Stimulated activated CD4-positive, alpha-beta T cell treated with anti-CD3 and anti-CD28 coated beads, Interleukin-15, amount 100 ng/mL, for 48 hours (primary cell): ENCODE results near the gene CEACAM16.
A peak's percentile ranks its signal among the peaks of the same experiment; 100 is the strongest.

ENCODE experiments used
- DNase-seq, 2 donors: peaks; one replicate each; pipeline ENCODE4 v3.0.0-alpha.2; 2020; ENCODE audit warnings: low read depth in 2 of 2

The CEACAM16 gene

GRCh38 chr19:44723952-44724319 is 25.0 kb downstream of the CEACAM16 start:
- peak; percentile 61 to 67 for DNase-seq

DNA sequence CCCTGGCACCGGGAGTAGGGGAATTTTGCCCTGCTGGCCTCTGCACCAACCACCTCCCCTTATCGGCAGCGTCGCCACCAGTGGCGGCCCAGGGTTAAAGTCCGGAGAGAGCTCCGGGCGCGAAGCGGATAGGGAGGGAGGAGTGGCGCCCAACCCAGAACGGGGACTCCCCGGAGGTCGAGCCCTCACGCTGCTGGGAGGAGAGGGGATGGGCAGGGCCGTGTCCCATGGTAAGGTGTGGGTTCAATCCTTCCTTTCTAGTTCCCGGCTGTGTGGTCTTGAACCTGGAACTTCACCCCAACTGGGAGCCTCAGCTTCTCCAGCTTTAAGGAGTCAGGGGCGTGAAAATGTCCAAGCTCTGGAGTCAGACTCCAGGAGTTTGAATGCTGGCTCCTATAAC is 26.3 kb downstream of the CEACAM16 start:
- DNase-seq: no peak

GRCh38 chr19:44725684-44726083 is 26.7 kb downstream of the CEACAM16 start:
- DNase-seq: no peak

- DNase-seq: no peak
Measured at GRCh38 chr19:44726465-44726864, 27.5 kb downstream of the CEACAM16 start.

DNA sequence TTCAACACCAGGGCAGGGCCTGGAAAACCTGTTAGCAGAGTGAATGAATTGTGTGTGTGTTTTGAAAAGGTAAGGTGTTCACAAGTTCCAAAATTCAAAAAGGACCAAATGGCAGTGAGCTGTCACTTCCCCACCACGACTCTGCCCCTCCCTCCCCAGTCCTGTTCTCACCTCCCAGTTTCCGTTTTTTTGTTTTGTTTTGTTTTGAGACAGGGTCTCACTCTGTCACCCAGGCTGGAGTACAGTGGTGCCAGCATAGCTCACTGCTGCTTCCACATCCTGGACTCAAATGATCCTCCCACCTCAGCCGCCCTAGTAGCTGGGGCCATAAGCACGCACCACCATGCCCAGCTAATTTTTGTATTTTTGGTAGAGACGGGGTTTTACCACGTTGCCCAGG is 29.2 kb downstream of the CEACAM16 start:
- no peak for DNase-seq

DNA sequence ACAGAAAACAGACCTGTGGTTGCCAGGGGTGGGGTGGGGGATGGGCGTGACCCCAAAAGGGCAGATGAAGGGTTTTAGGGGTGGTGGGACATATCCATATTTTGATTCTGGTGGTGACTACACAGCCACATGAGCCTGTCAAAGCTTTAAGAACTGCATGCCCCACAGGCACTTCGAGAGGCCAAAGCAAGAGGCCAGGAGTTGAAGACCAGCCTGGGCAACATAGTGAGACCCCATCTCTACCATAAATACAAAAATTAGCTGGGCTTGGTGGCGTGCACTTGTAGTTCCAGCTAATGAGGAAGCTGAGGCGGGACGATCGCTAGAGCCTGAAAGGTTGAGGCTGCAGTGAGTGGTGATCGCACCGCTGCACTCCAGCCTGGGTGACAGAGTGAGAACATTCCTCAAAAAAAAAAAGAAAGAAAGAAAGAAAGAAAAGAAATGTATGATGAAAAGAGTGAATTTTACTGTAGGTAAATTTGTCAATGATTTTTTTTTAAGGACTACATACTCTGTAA is 30.6 kb downstream of the CEACAM16 start:
- no peak for DNase-seq

DNA sequence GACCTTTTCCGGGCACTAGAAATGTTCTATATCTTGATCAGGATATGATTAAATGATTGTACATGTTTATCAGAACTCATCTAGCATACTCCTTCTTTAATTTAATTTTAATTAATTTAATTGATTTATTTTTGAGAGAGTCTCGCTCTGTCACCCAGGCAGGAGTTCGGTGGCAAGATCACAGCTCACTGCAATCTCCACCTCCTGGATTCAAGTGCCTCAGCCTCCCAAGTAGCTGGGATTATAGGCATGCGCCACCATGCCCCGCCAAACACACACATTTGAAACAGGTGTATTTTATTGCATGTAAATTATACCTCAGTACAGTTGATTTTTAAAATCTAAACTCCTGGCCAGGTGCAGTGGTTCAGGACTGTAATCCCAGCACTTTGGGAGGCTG is 32.1 kb downstream of the CEACAM16 start:
- no peak for DNase-seq

GRCh38 chr19:44731622-44732021 is 32.7 kb downstream of the CEACAM16 start:
- no peak for DNase-seq

- DNase-seq: no peak
Measured at GRCh38 chr19:44732235-44733014, 33.5 kb downstream of the CEACAM16 start.

- DNase-seq: no peak
Measured at GRCh38 chr19:44734357-44734756, 35.4 kb downstream of the CEACAM16 start.

DNA sequence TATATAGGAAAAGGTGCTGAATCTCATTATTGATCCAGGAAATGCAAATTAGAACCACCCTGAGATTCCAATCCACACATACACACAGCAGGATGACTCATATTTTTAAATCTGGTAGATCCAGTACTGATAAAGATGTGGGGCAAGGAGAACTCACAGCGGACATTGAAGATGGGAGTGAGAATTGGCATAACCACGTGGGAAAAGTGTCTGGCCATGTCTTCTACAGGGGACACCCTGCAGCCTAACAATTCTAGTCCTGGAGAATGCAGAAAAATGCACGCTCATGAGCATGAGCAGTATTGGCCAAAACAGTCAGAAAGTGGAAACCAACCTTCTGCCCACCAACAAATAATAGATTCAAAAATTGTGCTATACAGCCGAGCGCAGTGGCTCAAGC is 36.1 kb downstream of the CEACAM16 start:
- no peak for DNase-seq

- no peak for DNase-seq
Measured at GRCh38 chr19:44737238-44738071, 38.5 kb downstream of the CEACAM16 start.

- DNase-seq: no peak
Measured at GRCh38 chr19:44738136-44738535, 39.2 kb downstream of the CEACAM16 start.

DNA sequence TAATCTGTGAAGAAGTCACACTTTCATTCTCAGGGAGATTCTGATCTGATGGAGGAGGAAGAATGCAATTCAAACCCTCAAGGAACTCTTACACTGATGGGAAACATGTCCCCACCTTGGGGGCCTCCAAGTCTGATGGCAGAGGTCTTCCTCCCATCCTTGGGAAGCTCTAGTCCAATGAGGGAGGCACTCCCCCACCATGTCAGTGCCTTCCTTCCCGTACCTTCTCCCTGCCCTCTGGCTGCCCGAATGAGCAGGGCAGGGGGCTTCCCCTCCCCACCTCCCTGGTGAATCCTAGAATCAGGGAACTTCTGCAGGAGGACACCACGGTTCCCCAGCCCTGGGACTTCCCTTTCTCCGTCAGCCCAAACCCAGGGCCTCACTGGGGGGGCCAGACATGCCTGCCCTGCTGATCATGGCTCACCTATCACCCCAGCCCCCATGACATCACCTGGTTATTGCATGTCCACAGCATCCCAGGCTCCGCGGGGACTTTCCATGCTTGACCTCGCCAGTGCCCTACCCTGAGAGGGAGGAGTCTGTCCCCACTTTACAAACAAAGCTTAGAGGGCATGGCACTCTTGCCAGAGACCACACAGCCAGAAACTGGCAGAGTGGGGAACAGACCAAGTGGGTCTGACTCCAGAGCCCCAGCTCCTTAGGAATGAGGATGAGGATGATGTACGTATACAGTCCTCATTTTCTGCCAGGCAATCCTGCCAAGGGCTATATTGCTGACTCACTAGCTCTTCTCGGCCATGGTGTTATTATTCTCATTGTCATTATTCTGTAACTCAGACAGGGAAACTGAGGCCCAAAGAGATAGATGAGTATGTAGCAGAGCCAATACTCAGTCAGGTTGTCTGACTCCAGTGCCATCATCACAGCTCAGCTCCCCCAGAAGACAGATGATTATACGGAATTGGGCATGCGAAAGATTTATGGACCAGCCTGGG is 39.9 kb downstream of the CEACAM16 start:
- no peak for DNase-seq

- DNase-seq: no peak
Measured at GRCh38 chr19:44740351-44740824, 41.4 kb downstream of the CEACAM16 start.

GRCh38 chr19:44741258-44741731 is 42.3 kb downstream of the CEACAM16 start:
- DNase-seq: no peak

GRCh38 chr19:44741841-44742329 is 42.9 kb downstream of the CEACAM16 start:
- no peak for DNase-seq

DNA sequence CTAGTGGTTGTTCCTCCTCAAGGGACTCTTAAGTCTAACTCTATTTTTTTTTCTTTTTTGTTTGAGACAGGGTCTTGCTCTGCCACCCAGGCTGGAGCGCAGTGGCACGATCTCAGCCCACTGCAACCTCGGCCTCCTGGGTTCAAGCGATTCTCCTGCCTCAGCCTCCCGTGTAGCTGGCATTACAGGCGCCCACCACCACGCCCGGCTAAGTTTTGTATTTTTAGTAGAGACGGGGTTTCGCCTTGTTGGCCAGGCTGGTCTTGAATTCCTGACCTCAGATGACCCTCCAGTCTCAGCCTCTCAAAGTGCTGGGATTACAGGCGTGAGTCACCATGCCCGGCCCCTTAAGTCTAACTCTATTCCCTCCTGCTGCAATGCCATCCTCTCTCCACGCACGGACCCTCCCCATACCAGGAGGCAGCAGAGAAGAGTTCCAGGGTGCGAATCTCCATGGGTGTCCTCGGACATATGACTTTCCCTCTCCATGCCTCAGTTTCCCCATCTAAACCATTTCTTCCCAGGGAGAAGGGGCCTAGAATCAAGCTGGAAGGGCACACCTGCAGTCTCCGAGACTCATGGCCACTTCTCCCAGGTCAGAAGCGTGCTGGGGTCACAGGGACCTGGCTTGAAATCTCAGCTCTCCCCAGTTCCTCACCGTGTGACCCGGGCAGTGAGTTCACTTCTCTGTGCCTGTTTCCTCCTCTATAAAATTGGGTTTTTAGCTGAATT is 43.5 kb downstream of the CEACAM16 start:
- no peak for DNase-seq

- DNase-seq: no peak
Measured at GRCh38 chr19:44744871-44745332, 46.0 kb downstream of the CEACAM16 start.

- no peak for DNase-seq
Measured at GRCh38 chr19:44745341-44745831, 46.4 kb downstream of the CEACAM16 start.
